Left forelimb (tissue), 1 donor: Measurements from ENCODE around the gene TGM2.

Experiments used
- DNase-seq: peaks from one replicate; pipeline ENCODE4 v3.0.0-alpha.2; 2018; ENCODE audit warnings: low spot score

Gene TGM2

GRCh38 chr20:38177201-38177600, 12.1 kb upstream of the TGM2 start:
- DNase-seq, result no peak

GRCh38 chr20:38175304-38176180, 10.5 kb upstream of the TGM2 start:
- DNase-seq, result no peak

DNA sequence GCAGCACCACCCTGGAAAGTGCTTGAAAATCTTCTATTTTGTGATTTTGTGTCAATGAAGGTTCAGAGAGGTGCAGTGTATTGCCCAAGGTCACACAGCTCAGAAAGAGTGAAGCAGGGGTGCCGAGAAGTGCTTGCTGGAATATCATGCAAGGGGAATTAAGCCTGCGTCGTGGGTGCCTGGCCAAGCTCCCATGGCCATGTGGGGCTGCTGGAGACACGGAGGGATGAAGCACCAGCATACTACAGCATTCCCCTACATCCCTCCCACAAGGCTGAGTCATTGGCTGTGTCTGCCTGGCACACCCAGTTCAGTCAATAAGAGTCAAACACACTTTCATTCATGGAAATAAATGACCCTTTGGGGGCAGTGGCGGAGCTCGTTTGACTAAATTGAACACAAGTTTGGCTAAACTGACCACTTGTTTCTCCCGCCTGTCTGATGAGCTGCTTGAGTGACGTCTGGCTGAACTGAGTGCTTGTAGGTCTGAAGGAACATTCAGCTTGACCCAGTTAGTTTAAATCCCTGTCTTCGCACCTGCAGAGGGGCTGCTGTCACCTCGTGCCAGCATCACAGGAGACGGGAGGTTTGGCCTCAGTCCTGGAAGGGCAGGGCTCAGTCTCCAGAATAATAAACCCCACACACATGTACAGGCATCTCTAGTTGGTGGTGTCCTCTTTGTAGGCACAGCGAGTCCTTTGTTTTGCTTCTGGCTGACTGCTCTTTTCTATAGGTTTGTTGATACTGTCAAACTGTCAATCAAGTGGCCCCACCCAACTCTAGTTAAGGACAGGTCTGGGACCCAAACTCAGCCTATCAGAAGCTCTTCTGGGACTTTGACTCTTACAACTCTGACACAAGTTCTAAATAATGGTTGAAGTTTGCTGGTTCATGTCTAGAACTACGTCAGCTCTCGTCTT, 8.4 kb upstream of the TGM2 start:
- DNase-seq, result no peak

GRCh38 chr20:38172408-38172807, 7.3 kb upstream of the TGM2 start:
- no peak for DNase-seq

DNA sequence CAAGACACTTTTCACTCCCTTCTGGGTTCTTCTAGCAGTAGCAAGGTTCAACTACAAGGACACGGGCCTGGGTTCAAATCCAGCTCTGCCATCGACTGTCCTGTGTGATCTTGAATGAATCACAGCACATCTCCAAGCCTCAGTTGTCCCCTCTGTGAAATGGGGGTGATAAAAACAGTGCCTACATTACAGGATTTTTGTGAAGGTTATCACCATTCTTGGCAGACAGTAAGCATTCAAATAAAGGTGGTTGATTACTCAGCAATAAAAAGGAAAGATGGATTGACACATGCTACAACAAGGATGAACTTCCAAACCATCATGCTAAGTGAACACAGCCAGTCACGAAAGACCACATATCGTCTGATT, 6.6 kb upstream of the TGM2 start:
- DNase-seq, result no peak

DNA sequence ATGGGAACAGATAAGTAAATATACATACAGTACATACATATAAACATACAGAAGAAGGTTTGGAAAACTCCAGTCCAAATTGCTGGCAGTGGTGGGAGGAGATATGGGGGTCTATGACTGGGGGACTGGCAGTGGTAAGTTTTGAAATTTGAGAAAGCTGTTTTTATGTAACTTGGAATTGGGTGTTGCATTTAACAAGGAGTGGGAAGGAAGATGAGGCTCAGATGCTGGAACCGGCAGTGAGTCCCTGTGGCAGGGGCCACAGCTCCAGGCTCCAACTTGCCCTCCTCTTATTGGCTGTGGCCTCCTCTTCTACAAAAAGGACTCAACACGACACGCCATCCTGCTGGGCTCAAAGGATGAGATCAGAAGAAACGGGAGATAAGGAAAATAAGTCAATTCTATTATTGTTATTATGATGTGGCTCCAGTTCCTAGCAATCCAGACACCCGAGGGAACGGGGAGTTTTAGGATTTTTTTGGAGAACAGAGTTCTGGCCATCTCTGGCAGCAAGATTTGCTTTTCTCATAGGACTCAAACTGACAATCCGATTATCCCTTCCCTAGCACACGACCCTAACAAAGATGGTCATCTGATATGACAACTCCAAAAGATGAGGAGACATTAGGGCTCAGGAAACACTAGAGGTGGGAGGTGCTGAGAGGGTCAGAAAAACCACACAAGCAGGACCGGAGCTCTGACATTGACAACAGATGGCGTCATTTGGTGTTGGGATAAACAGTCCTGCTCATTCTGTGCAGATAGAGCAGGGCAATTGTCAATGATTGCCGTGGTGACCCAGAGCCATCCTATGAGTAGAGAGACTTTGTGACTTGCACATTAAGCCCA, 6.0 kb upstream of the TGM2 start:
- DNase-seq, result no peak

DNA sequence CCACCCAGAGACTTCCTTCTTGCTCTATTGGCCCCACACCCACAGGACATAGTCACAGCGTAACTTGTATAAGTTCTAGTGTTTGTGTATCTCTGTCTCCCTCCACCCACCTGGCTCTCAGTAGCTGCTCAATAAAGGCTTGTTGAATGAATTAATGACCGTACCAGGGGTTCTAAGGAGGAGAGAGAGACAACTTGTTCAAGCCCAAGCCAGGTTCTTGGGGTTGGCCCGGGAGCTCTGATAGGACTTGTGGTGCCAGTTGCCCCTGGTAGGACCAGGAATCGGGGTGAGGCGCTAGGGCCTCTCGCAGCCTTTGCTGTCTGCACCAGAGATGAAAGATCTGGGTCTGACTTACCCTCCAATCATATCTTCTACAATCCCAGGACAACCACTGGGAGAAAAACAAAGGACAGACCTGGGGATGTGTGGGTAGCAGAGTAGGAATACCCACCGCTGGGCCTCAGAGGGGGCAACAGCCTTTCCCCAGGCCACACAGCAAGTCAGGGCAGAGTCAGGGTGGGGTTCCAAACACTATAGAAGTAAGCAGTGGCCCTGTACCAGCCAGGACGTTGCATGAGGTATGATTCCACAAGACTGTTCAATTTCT, 5.3 kb upstream of the TGM2 start:
- no peak for DNase-seq

DNA sequence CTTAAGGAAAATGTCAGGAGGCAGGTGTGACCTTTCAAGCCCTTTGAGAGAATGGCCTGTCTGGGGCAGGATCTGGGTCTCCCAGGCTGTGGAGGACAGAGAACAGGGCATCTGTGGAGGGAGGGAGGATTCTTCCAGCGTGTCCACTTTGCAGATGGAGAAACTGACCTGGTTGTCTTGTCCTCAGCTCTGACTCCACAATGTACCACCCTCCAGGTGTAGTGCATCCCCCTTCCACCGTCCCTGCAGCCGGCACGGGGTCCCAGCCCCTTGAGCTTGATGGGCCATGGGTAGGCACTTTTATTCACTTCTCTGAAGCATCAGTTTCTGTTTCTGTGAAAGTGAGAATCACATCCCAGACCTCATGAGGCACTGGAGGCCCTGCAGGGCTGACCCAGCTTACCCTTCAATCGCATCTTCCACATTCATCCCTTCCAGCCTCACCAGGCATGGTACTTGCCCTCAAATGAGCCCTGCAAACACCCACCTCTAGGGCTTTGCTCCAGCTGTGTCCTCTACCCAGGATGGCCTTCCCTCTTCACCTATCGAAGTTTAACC, 4.6 kb upstream of the TGM2 start:
- no peak for DNase-seq

DNA sequence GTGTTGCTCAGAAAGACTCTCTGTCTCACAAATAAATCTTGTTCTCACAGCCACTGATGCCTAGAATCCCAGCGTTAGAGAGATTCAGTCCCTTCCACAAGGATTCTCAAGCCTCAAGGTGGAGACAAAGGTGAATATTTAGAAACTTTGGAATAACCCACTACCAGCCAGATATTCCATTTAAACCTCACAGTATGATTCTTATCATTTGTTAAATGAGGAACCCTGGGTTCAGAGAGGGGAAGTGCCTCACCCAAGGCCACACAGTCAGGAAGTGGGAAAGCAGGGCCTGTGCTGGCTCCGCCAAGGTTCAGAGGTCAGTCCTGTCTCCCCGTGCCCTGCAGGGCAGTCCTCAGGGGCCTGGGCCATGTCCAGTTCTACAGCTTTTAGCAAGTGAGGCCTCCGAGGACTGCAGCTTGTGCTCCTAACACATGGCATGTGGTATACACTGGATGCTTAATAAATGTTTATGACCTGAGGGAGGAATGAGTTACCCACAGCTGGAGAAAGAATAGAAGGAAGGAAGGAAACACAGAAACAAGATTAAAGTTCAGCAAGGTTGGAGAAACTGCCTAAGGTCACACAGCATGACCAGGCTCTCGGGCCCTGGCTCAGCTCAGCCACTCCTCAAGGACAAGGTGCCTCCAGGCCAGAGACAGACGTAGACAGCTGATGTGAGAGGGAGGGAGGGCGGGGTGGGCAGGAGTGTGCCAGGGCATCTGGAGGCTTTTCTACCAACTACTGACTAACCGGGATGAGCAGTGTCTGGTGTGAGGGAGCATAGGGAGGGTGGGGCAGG, 3.9 kb upstream of the TGM2 start:
- DNase-seq, result no peak

DNA sequence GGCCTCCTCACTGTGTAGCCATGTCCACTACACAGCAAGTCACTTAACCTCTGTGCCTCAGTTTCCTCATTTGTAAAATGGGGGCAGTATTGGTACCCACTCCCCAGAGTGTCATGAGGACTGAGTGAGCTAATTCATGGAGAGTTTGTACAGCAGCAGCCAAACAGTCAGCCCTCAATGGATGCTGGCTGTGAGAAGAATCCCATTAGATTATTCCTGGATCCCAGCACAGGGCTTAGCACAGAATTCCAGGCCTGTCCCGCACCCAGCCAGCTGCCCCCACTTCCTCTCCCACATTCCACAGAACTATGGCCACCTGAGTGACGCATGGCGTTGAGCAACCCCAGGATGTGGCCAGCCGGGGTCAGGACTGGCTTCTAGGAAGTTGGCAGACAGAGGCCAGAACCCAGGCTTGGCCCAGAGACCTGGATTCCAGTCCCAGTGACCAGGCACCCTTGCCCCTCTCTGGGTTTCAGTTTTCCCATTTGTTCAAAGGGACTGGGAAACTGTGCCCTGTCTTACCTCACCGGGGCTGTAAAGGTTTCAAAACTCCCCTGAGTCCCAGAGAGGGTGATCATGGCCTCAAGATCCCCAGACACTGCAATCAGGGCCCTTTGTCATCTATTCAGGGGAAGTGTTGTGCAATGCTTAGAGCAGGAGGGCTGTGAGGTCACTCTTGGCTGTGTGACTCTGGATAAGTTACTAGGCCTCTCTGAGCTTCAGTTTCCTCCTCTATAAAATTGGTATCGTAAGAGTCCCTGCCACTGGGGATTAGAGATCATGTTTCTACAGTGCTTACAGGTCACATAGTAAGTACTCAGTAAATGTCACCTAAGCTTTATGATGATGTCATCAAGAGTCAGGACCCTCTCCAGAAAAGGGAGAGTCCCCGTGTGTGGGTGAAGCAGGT, 3.0 kb upstream of the TGM2 start:
- no peak for DNase-seq

DNA sequence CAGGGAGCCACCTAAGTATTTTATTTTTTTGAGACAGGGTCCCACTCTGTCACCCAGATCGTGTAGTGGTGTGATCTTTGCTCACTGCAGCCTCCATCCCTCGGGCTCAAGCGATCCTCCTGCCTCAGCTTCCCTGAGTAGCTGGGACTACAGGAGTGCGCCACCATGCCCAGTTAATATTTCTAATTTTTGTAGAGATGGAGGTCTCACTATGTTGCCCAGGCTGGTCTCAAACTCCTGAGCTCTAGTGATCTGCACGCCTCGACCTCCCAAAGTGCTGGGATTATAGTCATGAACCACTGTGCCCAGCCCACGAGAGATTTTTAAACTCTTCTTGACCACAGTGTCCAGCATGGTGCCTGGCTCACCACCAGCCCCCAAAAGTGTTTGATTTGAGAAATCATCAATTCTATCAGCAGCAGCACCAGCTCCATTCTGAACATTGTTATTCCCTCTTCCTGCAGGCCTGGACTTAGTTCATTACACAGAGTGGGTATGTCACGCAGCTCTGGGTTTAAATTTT, 2.3 kb upstream of the TGM2 start:
- DNase-seq, result no peak

GRCh38 chr20:38166703-38167233, 1.7 kb upstream of the TGM2 start:
- DNase-seq, result no peak

DNA sequence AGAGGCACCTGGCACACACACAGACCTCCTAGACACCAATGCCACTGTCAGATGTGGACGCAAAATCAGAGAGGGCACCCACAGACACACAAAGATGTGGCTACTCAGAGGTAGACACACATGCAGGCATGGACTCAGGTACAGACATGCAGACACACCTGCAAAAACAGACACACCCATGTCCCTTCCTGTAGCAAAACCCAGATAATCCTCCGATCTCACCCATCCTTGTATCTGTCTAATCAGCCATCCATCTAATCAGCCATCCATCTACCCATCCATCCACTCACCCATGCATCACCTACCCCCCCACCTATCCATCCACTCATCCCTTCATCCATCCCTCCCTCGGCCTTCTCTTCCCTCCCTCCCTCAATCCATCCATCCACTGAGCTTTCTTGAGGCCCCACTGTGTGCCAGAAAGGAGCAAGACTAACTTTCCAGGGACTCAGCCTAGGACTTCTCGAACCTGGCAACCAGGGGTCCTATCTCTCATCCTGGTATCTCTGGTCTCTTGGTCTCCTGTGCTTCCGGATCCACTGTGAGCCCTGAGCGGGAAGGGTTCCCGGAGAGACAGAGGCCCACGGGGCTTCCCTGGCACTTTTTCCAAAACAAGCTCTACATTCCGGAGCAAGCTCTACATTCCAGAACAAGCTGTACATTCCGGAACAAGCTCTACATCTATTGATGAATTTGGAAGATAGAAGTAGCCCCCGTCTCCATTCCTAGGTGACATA, 1.1 kb upstream of the TGM2 start:
- DNase-seq, result no peak

DNA sequence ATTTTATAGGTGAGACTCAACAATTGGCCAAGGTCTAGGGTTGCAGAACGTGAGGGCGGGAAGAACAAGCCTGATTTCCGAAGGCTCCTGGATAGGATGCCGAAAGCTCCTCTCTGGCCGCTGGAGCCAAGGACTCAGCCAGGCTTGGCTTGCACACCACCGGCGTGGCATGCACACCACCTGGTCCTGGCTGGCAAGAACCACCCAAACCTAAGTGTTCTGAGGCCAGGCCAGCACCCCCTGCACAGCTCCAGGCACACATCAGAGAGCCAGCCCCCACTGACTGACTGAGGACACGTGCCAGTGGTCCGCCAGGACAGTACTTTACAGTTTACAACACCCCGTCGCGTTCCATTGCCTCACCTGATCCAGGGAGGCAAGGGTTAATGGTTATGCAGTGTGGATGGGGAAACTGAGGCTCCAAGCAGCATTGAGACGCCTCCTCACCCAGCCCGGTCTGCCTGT, 414 bp downstream of the TGM2 start:
- no peak for DNase-seq

DNA sequence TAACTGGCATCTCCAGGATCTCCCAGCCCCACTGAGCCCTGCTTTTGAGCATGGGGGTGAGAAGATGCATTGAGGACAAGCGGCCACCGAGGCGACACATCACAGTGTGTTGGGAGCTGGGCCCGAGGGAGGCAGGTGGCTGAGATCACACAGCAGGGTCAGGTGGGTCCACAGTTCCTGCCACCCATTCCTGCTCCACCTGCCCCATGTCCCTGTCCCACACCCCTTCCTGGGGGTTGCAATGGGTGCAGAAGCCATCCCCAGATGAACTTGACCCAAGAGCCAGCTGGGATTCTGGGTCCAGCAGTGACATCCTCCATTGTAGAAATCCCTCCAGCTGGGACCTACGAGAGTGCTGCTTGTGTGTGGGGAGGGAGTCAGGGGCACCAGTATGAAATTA, 1.0 kb downstream of the TGM2 start:
- DNase-seq, result no peak

DNA sequence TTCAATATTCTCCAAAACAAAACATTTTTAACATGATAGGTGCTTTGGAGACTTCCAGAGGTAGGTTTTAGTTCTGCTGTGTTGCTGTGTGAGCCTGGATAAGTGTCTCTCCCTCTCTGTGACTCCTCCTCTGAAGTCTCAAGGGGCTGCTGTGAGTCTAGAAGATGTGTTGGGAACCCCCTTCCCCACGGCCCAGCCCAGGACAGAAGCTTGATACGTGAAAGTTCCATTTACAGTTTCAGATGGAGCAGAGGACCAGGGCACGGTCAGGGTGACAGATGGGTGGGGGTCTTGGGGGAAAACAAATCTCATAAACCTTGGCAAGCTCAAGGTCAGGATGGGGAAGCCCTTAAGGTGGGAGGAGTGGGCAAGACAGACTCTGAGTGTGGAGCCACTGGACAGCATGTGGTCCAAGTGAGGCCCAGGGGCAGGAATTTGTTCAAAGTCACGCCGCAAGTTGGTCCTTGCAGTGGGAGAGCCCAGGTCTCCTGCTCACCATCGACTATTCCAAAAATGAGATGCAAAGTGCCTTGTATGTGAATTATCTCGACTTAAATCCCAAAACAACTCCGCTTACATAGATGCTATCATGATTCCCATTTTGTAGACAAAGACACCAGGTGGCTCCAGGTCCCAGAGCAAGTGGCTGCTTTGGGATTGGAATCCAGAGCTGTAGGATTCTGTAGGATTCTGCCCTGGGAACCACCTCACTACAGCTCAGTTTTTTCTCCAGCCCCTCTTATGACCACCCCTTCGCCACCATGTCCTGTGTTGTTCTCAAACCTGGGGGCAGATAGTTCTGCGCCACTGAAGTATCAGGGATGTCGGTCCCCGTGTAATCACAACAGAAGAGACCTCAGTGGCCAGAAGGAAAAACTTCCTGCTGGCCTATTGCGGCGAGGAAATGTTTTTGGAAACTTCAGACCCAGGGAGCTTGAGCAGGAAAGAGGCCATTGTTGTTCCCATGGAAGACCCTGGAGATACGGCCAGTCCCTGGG, 1.9 kb downstream of the TGM2 start:
- DNase-seq, result no peak

- no peak for DNase-seq
Measured at GRCh38 chr20:38162149-38162548, 2.9 kb downstream of the TGM2 start.
